GM12891 (cell line): Measurements from ENCODE around the gene PPP1CA.

Source experiments
- POLR2A ChIP-seq: IDR thresholded peaks from 2 replicates; pipeline ENCODE4 v1.6.1; 2011; ENCODE audit warnings: low read depth, low read length, control low read depth
- SPI1 ChIP-seq: IDR thresholded peaks from 2 replicates; pipeline ENCODE4 v1.6.1; 2011; ENCODE audit warnings: low read depth, low read length, control low read depth
- TAF1 ChIP-seq: IDR thresholded peaks from 2 replicates; pipeline ENCODE4 v1.6.1; 2011; ENCODE audit warnings: low read depth, low read length, control low read depth

- no peak for TF ChIP-seq SPI1
- peak; percentile 61; the same call in 1 of the 2 replicates for TF ChIP-seq POLR2A
- peak; percentile 63 for TF ChIP-seq TAF1
Observed at GRCh38 chr11:67428052-67429001, 26.7 kb upstream of the PPP1CA start, which contains the start of gene RPS6KB2.
